HG03159 (cell line): ENCODE data around the gene ACTR2.

Experiments used
- ATAC-seq: cut with Tn5 transposase; IDR thresholded peaks from one replicate; pipeline ENCODE4 v1.9.1; 2021; ENCODE audit warnings: mild to moderate bottlenecking, moderate library complexity; ENCODE audit not compliant: unreplicated experiment

The ACTR2 gene

GRCh38 chr2:65277791-65278483 is 50.3 kb downstream of the ACTR2 start:
- ATAC-seq, result no peak

DNA sequence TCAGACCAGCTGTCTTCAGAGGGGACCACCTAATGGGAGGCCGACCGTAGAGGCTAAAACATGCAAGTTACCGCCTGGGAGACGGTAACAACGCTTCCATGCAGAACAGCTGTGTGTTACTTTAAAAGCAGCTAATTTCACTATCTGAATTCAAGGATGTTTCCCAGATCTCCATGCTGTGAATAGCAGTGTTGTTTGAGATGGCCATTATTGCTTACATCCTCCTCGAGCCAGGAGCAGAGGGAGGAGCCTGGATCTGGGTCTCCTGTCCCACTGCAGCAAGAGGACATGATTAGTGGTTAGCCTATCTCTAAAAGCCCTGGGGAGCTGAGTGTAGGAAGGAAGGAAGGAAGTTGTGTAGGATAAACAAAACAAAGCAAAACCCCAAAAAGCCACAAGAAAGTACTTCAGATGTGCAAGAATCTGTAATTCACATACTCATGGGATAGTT is 50.9 kb downstream of the ACTR2 start:
- no peak for ATAC-seq

DNA sequence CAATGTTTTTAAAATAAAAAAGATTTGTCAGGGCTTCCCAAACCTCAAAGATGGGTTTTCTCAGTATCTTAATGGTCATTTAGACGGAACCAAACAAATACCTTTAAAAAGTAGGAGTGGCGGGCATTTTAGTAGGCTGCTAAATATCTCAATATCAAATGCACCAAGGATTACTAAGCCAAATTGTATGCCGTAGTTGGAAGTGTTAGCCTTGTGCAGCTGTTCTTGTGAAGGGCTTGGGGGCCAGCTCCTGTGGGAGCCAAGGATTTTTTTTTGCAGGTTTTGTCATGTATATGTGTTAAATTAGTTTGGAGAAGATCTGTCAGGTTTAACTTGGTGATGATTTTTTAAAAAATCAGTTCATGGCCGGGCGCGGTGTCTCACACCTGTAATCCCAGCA is 52.1 kb downstream of the ACTR2 start:
- ATAC-seq, result no peak

GRCh38 chr2:65281627-65282351 is 54.2 kb downstream of the ACTR2 start:
- ATAC-seq, result no peak

GRCh38 chr2:65282477-65283053 is 54.9 kb downstream of the ACTR2 start:
- ATAC-seq, result no peak

- no peak for ATAC-seq
Observed at GRCh38 chr2:65287364-65287763, 59.7 kb downstream of the ACTR2 start.

GRCh38 chr2:65291216-65292105 is 63.8 kb downstream of the ACTR2 start:
- ATAC-seq, result no peak

DNA sequence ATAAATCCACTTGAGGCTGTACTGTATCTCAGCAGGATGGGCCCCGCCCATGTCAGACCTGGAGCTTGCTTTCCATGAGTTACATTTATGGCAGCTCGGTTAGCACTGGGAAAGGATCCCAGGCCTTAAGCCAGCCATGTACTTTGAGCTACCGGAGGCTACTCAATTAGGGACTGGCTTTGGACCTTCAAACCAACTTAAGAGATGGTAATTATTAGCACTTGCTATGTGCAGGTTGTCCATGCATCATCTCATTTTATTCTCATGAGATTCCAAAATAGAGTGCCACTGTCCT is 64.4 kb downstream of the ACTR2 start:
- no peak for ATAC-seq

DNA sequence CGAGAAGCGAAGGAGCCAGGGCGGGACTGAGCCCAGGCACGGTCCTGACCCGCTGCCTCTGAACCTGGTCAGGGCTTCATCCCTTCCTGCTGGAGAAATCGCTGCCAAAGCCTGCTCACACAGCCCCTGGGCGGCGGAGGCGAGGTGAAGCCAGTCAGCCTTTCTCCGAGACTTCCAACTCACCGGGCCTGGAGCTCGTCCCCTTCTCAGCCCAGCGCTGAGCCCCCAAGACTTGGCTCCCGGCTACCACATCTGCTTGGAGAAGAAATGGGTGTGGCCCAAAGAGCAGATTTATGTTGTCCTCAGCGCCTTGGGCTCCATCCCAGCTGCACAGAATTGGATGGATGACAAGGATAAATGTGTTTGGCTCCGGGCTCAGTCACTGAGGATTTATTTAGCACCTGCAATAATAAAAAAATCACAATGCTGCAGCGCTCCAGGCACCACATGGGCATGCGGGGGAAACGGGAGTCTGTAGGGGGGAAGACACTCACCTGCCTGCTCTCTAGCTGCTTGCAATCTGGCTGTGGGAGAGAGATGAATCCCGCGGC is 64.9 kb downstream of the ACTR2 start:
- no peak for ATAC-seq

DNA sequence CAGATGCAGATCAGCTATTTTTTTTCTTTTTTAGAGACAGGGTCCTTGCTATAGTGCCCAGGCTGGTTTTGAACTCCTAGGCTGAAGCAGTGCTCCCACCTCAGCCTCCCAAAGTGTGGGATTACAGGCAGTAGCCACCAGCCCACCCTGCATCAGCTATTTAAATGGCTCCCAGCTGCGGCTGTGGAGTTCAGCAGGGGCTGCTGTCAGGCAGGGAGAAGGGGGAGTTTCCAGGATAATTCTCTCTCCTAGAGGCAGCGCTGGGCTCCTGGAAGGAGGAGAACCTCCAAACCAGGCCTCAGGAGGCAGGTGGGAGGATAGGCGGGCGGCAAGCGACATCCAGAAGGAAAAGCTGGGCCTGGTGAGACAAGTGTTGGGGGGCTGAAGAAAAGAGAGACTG is 65.7 kb downstream of the ACTR2 start:
- no peak for ATAC-seq

DNA sequence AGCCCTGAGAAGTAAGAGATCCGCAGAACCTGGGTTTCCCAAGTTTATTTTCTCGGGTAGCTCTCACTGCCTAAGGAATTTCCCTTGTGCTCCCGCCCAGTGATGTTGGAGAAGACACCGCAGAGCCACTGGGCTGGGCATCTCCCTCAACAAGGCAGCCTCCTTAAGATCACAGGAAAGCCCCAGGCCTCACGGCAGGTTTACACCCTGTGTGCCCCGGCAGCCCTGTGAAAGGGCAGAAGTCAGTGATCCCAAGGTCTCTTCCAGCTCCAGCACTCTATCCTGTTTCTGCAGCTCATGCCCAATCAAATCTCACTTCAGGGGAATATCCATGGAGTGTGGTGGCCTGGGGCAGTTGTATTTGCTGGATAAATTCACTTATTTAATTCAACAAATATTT is 66.5 kb downstream of the ACTR2 start:
- ATAC-seq, result no peak

DNA sequence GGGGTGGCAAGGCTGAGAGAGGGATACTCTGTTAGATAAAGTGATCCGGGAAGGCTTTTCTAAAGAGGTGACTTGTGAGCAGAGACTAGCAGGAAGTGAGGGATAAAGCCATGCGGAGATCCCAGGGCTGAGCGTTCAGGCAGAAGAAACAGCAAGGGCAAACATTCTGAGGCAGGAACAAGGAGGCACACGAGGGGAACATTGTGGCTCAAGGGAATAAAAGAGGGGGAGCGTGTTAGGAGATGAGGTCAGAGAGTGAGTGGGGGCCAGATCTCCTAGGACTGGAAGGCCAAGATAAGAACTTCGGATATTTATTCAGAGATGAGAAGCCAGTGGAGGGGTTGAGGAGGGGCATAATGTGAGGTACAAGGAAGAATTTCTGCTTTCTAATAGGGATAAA is 67.1 kb downstream of the ACTR2 start:
- ATAC-seq, result no peak

GRCh38 chr2:65296971-65297370 is 69.3 kb downstream of the ACTR2 start:
- no peak for ATAC-seq

- no peak for ATAC-seq
Observed at GRCh38 chr2:65297544-65297943, 69.9 kb downstream of the ACTR2 start.

- no peak for ATAC-seq
Observed at GRCh38 chr2:65298089-65298488, 70.5 kb downstream of the ACTR2 start.

GRCh38 chr2:65299246-65299645 is 71.6 kb downstream of the ACTR2 start:
- no peak for ATAC-seq

DNA sequence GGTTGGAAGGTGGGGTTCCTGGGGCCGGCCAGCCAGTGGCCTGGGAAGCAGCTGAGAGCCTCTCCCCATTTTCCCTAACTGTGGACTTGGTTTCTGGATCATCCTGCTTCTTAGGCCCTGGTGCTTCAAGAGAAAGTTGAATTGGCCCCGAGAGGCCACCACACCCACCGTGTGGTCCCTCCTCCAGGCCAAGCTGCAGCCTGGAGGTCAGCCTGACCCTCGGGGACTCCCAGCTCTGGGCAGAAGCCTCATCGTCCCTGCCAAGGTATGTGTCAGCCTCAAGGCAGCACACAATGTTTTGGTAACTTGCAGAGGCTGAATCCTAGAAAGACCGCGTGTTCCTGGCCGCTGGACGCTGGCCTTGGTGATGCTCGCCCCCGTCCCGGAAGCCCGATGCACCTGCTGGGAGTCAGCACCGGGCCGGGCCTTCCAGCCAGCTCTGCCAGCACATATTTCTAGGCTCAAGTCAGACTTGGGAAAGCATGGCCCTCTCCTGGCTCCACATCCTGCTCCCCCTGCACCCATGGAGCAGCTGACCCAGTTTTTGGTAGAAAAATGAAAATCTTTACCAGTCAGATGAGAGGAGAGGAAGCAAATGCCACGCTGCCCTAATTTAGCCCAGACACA is 72.6 kb downstream of the ACTR2 start:
- ATAC-seq, result no peak

DNA sequence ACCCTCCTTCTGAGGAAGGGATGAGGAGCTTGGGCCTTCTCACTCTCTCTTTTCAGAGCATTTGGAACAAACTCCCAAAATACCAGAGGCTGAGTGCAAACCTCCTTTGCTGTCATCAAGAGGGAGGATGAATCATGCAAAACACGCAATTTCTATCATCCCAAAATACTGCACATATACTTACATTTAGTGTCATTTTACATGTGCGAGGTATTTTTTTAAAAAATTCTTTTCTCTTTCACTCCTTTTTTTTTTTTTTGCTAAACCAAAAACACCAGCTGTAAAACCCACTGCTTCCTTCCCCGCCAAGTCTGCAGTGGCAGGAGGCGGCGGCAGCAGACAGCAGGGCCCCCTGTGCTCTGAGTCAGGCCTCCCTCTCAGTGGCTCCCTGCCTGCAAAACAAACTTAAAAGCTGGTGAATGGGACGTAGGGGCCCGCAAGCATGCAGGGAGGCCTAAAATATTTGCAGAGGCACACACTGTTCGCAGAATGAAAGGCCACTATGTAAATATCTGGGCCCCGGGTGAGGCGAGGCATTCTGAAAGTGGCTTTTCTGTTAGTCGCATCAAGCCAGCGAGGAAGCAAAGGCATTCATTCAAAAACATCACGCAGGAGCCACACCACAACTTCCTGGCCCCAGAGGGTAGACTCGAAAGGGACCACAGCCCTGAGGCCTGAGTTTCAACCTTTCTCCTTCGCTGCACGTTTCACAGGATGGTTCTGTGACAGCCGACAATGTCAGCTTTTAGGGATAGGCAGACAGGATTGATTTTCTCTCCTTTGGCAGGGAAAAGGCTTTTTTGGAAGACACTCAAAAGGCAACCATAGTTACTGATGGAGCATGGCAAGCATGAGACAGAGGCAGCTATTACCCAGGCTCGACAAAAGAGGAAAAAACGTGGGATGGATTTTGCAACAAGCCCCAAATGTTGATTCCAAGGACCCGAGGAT is 73.4 kb downstream of the ACTR2 start:
- ATAC-seq, result peak; percentile 90

DNA sequence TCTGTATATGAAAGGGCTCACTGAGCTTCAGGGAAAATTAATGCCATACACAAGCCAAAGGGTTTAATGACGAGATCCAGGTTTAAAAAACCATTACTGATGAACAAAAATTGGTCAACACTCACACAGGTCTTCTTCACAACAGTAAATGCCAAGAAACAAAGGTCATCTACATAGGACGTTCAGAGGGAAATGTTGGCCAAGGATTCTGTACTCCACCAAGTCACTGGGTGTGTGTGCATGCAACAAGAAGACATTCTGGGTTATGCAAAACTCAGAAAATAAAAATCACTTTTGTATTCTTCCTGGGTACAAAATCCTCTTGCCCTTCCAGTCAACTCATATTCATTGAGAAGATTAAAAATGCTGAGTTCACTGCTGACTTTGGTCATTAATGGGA is 78.3 kb downstream of the ACTR2 start:
- ATAC-seq, result no peak

GRCh38 chr2:65309699-65310098 is 82.1 kb downstream of the ACTR2 start:
- ATAC-seq, result no peak
